ENCODE measurements around the gene RPL27A. TPM values are rescaled to one million over a fixed set of nuclear protein-coding genes. Genes with fewer than 3 reads are reported as not detected.

The RPL27A gene
- total RNA-seq, 4 donors from 2014 or later = 921 to 1,566 (median 1,106) TPM

DNA sequence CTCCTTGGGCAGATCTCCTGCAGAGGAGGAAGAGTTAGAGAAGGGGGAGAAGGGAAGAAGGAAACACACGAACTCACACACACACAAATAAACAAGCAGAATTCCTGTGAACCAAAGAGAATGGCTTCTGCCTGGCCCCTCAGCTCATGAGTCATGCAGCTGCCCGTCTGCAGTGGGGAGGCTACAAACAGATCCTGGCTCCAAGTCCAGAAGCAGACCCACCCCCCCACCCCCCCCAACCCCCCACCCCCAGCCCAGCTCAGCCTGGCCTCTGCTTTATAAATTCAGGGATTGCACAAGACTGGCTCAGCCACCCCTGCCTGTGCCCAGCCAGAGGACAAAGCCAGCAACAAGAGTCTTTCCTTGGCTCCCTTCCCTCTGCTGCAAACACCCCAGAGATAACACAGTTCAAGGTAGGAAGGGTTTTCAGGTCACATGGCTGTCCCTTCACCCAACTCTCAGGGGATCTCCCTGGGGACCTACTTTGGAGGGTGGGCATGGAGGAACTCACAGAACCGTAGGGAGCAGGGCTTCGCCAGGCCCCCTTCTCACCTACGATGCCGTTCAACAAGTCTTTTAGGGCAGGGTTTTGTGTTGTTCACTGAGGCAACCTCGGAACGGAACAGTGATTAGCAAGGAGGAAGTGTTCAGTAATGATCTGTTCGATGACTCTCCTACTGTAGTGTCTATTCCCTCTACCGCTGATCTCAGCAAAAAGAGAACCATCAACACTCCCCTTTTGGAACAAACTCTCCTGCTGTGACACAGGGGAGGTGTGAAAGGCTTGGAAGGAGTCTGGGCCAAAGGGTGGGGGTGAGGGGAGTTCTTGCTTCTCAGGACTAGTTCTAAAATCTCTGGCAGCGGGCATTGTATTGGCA lies 35.5 kb downstream of the RPL27A start:
- H3K27me3 ChIP-seq = no peaks in the 10 kb centered on the region
- H3K4me3 ChIP-seq = peak overlapping the region in 1 of 4 donors; percentile 19
- H3K36me3 ChIP-seq = peaks cover 0 to 39% (median 0%) of the 10 kb centered on the region in 3 donors
- no peak for TF ChIP-seq POLR2A (IDR thresholded peaks at IDR 0.05)
- TF ChIP-seq, protein P1, sequence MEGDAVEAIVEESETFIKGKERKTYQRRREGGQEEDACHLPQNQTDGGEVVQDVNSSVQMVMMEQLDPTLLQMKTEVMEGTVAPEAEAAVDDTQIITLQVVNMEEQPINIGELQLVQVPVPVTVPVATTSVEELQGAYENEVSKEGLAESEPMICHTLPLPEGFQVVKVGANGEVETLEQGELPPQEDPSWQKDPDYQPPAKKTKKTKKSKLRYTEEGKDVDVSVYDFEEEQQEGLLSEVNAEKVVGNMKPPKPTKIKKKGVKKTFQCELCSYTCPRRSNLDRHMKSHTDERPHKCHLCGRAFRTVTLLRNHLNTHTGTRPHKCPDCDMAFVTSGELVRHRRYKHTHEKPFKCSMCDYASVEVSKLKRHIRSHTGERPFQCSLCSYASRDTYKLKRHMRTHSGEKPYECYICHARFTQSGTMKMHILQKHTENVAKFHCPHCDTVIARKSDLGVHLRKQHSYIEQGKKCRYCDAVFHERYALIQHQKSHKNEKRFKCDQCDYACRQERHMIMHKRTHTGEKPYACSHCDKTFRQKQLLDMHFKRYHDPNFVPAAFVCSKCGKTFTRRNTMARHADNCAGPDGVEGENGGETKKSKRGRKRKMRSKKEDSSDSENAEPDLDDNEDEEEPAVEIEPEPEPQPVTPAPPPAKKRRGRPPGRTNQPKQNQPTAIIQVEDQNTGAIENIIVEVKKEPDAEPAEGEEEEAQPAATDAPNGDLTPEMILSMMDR (IDR thresholded peaks at IDR 0.05) = no peak
- 30 to 44% methylated on average over 9 to 11 of the region's 11 CpGs for WGBS, 2 donors
- H3K27ac ChIP-seq = peak overlapping the region; percentile 86 to 94 (median 91)
- H3K4me1 ChIP-seq = peaks cover 57 to 99% (median 81%) of the 10 kb centered on the region in 3 donors
- H3K9me3 ChIP-seq = no peaks in the 10 kb centered on the region
- intact Hi-C loops (cut with DNase I) = no loop called here
- DNase-seq = no peak

DNA sequence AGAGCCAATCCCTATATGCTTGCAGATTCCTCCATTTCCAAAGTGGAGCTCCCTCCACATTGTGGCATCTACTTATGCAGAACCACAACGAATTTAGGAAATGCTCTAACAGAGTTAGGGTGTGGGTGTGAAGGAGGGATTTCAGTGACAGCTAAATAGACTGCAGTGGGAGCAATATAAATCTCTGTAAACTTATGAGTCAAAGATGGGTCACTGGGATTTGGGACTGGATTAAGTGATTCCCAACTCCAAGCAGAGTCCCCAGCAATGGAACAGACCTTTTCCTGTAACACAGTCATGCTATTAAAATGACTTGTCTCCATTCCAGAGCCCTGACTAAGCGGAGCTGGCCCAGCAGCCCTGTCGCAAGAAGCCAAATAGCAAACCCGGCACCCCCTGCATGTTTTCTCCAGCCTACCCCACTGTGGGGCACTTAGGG lies 36.6 kb downstream of the RPL27A start:
- peak overlapping the region; percentile 86 to 94 (median 91) for H3K27ac ChIP-seq
- H3K36me3 ChIP-seq = peaks cover 0 to 37% (median 0%) of the 10 kb centered on the region in 3 donors
- no peak for DNase-seq
- H3K4me1 ChIP-seq = peaks cover 57 to 98% (median 76%) of the 10 kb centered on the region in 3 donors
- intact Hi-C loops (cut with DNase I) = no loop called here
- no peak for TF ChIP-seq POLR2A (IDR thresholded peaks at IDR 0.05)
- TF ChIP-seq, protein P1 (IDR thresholded peaks at IDR 0.05) = no peak
- WGBS, 2 donors = 11 to 18% methylated on average over 3 of the region's 4 CpGs
- H3K27me3 ChIP-seq = no peaks in the 10 kb centered on the region
- no peaks in the 10 kb centered on the region for H3K9me3 ChIP-seq
- H3K4me3 ChIP-seq = peak overlapping the region in 1 of 4 donors; percentile 24

DNA sequence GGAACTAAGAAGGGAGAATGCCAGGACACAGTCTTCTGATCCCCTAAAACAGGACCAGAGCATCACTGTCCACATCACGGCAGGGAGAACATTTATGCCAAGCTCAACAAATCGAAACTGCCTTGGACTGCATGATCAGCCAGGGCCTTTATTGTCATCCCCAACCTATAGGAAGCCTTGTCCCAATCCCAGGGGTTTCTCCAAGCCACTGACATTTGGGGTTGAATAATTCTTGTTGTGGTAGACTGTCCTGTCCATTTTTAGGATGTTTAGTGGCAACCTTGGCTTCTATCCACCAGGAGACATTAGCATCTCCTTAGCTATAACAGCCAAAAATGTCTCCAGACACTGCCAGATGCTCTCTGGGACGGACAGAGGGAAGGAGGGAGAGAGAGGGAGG lies 37.1 kb downstream of the RPL27A start:
- no peaks in the 10 kb centered on the region for H3K27me3 ChIP-seq
- no peaks in the 10 kb centered on the region for H3K9me3 ChIP-seq
- peak overlapping the region in 1 of 4 donors; percentile 24 for H3K4me3 ChIP-seq
- peak overlapping the region; percentile 86 to 94 (median 91) for H3K27ac ChIP-seq
- TF ChIP-seq, protein P1 (IDR thresholded peaks at IDR 0.05) = no peak
- TF ChIP-seq POLR2A (IDR thresholded peaks at IDR 0.05) = no peak
- H3K4me1 ChIP-seq = peaks cover 57 to 93% (median 72%) of the 10 kb centered on the region in 3 donors
- H3K36me3 ChIP-seq = peaks cover 0 to 37% (median 0%) of the 10 kb centered on the region in 3 donors
- 24 to 52% methylated on average over 3 of the region's 3 CpGs for WGBS, 2 donors
- DNase-seq = no peak
- intact Hi-C loops (cut with DNase I) = no loop called here

DNA sequence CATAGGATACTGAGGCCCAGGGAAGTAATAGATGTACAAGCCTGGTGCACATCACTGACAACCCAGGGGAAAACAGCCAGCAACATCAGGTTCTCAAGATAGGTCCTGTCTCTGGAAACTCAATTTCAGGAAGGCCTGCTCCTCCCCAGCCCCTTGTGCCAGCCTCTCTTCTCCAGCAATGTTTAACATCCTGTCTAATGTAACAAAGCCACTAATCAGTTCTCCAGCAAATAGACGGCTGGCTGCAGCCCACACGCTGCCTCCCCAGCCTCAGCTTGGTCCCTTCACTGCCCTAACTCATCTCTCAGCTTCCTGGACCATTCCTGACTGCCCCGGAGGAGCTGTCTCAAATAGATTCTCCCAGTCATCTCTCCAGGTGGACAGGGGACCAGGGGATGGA lies 37.8 kb downstream of the RPL27A start:
- H3K27ac ChIP-seq = peak overlapping the region; percentile 86 to 94 (median 91)
- H3K9me3 ChIP-seq = no peaks in the 10 kb centered on the region
- intact Hi-C loops (cut with DNase I) = no loop called here
- TF ChIP-seq POLR2A (IDR thresholded peaks at IDR 0.05) = no peak
- TF ChIP-seq, protein P1 (IDR thresholded peaks at IDR 0.05) = no peak
- H3K4me3 ChIP-seq = no peak overlapping the region
- peaks cover 0 to 38% (median 0%) of the 10 kb centered on the region in 3 donors for H3K36me3 ChIP-seq
- 47 to 67% methylated on average over 2 to 3 of the region's 3 CpGs for WGBS, 2 donors
- peaks cover 55 to 87% (median 71%) of the 10 kb centered on the region in 3 donors for H3K4me1 ChIP-seq
- H3K27me3 ChIP-seq = no peaks in the 10 kb centered on the region
- DNase-seq = no peak
